Activated CD8-positive, alpha-beta memory T cell treated with anti-CD3 and anti-CD28 coated beads, Interleukin-2, amount 50 U/mL, for 4 hours (primary cell): ENCODE data around the gene TLR8.
"Not testable (repeated sequence)": the region's sequence is repeated elsewhere in the genome, so short reads cannot be mapped to it uniquely, and the experiment has no call there.

Source experiments
- DNase-seq: peaks from one replicate; pipeline ENCODE4 v3.0.0-alpha.2; 2020

The TLR8 gene

DNA sequence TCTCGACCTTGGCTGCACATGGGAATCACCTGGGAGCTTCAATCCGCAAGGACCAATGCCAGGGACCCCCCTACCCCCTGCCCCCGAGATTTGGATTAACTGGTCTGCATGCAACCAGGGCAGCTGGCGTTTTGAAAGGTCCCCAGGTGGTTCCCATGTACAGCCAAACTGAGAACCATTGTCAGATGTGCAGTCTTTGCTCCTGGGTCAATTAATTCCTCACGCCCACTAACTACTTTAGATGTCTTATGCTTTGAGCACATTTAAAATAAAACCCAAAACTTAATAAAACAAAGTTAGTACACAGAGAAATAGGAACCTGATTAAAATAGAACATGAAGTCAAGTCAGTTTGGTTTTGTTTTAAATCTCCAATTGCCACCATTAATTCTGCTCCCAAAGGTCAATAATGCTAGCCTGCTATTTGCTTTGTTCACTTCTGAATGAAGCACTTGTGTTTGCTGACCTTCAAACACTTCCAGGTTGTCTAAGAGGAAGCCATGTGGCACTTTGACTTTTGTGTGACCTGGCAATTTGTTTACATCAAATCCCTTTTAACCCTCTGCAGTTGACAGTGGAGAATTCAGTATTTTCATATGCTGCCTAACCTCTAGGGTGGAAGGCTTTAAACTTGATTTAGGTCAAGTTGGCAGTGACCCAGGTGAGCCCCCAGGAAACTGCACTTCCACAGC lies 41.3 kb downstream of the TLR8 start:
- no peak for DNase-seq

- no peak for DNase-seq
Measured at GRCh38 chrX:12948495-12948894, 42.1 kb downstream of the TLR8 start.

- DNase-seq, result no peak
Measured at GRCh38 chrX:12949205-12949926, 42.9 kb downstream of the TLR8 start.

- DNase-seq, result peak; percentile 86
Measured at GRCh38 chrX:12949927-12950656, 43.7 kb downstream of the TLR8 start.

DNA sequence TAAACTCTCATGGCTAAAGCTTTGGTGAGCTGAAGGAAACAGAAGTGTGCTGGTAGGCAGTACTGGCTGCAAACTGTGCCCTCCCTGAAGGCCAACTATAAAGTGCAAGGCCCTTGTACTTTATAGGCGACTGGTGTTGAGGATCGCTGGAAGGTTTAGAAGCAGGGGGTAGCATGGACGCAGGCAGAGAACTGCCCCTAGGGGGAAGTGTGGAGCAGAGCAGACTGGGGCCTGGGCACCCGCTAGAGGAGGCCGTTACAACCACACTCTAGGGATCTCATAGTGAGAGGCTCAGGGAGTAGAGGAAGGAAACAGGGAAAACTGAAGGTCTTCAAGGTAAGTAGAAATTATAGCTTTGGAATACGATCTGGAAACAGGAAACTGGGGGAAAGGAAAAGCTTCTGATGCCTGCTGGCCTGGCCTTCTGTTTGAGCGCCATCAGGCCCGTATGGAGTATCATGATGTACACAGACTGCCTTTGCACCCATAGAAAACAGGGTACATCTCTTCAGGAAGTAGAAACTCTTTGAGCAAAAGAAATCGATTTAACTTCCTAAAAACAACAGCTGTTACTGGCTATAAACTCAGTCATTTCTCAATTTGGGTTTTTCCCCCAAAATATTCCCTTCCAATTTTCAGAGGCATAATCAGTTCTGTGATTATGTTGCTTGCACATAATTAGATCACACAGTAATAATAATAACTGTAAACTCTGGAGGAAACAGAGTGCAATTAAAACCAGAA lies 44.6 kb downstream of the TLR8 start:
- DNase-seq, result peak; percentile 68

GRCh38 chrX:12951595-12951975 lies 45.2 kb downstream of the TLR8 start:
- DNase-seq, result no peak

- DNase-seq, result no peak
Measured at GRCh38 chrX:12953420-12953819, 47.0 kb downstream of the TLR8 start.

DNA sequence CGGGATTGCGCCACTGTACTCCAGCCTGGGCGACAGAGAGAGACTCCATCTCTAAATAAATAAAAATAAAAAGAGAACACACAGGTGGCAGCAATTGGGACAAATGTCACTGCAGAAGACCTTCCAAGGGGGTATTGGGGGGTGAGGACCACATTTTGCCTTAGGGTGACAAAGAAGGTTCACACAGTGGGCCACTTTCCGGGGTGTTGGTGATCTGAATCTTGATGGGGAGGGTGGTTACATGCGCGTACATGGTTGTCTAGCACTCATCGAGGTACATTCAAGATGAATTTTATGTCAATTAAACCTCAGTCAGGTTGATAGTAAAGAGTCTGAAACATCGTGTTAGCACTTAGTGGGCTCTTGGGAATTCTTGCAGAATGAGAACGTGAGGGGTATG lies 48.0 kb downstream of the TLR8 start:
- DNase-seq, result no peak

DNA sequence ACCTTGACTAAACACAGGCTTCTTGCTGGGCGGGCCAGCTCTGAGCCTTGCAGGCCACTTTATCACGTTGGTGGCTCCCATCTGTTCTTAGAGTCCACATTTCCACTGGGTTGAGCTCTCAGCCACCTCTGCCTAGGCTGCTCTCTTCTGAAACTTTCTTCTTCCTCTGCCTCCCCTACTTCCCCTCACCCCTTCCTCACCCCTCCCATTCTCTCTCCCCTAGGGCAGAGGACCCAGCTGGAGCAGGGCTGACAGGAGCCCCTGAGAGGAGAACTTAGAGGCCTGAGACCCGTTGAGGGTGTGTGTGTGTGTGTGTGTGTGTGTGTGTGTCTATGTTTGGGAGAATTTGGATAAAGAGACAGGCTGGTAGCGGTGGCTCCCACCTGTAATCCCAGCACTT lies 48.6 kb downstream of the TLR8 start:
- DNase-seq, result no peak

DNA sequence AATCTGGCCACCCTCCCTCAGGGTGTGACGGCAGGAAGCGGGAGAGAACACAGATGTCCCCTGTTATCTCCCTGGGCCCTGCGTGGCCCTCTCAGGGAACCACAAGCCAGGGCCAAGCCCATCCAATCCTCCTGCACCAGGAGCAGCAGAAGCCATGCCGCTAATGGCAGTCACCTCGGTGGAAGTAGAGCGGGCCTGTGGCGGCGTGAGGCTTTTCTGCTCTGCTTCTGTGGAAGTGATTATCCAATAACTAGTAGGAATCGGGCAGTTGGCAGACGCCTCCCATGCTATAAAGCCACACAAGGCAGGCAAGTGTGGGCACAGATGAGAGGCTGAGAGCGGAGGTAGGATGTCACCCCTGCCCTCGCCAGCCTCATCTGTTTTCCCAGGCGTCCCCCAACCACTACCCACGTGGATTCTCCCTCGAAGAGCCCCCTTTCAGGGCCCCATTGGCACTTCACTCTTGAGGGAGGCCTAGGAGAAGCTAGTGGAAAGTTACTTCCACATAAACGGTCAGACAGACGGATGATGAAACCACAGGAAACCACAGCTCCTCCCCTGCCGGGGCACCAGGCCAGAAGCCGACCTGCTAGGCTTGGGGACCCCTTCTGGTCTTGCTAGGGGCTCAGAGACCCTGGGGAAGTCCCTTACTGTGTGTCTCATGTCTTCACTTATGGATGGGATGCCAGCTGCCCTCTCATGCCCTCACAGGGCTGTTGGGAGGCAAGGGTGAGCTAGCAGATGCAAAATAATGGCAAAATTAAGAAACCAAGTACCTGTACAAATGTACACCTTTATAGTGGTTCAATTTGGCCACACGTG lies 49.7 kb downstream of the TLR8 start:
- DNase-seq, result peak; percentile 64

GRCh38 chrX:12956704-12957534 lies 50.5 kb downstream of the TLR8 start:
- no peak for DNase-seq

GRCh38 chrX:12958059-12958458 lies 51.6 kb downstream of the TLR8 start:
- no peak for DNase-seq

DNA sequence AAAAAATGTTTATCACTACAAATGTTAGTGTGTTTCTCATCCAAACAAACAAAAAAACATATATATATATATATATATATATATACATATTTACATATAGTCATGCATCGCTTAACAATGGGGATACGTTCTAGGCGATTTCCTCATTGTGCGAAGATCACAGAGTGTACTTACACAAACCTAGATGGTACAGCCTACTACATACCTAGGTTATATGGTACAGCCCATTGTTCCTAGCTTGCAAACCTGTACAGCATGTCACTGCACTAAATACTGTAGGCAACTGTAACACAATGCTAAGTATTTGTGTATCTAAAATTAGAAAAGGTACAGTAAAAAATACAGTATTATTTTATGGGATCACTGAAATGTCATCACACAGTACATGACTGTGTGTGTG lies 52.0 kb downstream of the TLR8 start:
- DNase-seq, result no peak

DNA sequence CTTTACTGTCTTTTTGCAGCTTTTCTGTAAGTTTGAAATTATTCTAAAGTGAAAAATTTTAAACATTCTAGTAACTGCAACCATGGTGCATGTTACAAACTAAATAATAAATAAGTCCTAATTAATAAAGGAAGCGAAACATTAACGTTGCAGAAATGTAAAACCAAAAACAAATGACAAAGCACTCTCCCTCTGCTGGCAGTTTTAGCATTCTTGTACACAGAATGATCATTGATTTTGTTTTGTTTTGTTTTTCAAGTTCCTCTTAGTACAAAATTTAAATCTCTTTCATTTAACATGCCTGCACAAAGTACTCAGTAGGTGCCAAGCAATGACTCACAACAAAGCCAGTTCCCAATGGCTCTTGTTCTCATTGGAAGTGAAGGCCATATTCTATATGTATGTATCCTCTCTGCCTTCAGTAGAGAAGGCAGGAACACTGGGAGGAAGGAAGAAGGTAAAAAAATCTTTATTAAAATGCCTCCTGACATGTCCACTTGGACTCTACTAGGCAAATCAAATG lies 54.8 kb downstream of the TLR8 start:
- DNase-seq, result no peak

GRCh38 chrX:12962041-12962504 lies 55.7 kb downstream of the TLR8 start:
- no peak for DNase-seq

DNA sequence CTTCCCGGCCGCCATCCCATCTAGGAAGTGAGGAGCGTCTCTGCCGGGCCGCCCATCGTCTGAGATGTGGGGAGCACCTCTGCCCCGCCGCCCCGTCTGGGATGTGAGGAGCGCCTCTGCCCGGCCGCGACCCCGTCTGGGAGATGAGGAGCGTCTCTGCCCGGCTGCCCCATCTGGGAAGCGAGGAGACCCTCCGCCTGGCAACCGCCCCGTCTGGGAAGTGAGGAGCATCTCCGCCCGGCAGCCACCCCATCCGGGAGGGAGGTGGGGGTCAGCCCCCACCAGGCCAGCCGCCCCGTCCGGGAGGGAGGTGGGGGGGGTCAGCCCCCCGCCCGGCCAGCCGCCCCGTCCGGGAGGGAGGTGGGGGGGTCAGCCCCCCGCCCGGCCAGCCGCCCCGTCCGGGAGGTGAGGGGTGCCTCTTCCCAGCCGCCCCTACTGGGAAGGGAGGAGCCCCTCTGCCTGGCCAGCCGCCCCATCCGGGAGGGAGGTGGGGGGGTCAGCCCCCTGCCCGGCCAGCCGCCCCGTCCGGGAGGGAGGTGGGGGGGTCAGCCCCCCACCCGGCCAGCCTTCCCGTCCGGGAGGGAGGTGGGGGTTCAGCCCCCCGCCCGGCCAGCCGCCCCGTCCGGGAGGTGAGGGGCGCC lies 56.9 kb downstream of the TLR8 start:
- not testable (repeated sequence) for DNase-seq

DNA sequence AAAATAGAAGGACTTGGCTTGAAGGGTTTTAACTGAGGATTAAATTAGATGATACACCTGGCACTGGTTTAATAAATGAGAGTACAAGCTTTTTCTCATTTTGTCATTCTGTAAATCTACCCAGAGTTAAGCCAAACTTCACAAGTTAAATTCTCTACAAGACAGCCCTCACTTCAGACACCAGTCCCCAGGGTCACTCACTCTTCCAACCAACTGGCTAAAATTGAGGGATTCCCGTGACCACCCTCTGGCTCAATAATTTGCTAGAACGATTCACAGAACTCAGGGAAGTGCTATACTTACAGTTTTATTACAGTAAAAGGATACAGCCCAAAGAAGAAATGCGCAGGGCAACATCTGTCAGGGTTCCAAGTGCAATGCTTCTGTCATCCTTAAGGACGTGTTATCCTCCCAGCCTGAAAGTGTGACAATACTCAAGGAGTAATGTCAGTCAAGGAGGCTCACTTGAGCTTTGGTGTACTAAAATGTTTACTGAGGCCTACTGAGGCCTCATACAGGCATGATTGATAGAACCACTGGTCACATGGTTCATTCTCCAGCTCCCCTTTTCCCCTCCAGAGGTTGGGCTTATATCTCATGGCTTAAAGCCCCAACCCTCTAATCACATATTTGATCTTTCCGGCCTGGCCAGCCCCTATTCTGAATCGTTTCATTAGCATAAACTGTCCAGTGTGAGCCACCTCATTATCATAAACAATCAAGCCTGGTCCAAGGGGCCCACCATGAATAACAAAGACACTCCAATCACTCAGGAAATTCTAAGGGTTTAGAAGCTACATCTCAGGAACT lies 58.9 kb downstream of the TLR8 start:
- DNase-seq, result no peak

DNA sequence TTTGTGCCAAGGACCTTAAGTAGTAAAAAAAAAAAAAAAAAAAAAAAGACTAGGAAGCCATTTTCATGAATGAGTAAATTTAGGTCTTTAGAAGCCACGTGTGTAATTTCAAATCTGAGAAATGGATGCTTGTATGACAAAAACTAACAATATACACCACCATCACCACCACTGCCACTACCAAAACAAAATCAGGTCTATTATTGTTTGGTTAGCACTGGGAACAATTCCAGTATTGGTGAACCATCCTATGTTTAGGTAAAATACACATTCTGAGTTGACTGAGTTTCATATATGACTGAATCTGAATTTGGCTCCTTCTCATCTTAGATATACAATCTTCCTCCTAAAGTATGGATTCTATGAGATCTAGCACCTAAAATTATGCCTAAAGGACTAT lies 59.7 kb downstream of the TLR8 start:
- DNase-seq, result no peak

DNA sequence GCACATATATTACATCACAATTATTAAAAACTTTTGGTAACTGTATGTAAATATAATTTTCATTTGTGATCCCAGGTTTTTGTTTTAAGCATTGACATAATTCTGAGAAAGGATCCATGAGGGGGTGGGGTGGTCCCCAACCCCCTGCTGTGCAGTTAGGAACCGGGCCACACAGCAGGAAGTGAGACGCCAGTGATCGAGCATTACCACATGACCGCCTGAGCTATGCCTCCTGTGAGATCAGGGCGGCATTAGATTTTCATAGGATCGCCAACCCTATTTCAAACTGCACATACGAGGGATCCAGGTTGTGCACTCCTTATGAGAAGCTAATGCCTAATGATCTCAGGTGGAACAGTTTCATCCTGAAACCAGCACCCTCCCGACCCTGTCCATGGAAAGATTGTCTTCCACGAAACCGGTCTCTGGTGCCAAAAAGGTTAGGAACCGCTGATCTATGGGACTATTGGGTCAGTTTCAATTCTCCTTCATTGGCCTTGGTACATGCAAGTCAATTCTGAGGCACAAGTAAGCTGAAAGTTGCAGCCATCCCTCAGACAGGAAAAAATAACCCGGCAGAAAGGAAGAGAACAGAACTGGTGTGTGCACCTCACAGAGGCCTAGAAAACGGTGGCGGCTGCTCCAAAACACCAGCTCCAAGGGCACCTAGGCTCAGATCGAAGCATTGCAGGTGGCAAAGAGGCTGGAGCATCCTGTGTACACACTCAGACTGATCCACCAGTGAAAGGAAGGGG lies 61.5 kb downstream of the TLR8 start:
- no peak for DNase-seq
